Ishikawa (cell line): ENCODE data around the gene NF2.

Experiments used
- CEBPB ChIP-seq: IDR thresholded peaks from 2 replicates; pipeline ENCODE4 v1.6.1; 2012
- CREB1 ChIP-seq: IDR thresholded peaks from 2 replicates; pipeline ENCODE4 v1.6.1; 2012; ENCODE audit warnings: low read depth
- EGR1 ChIP-seq: IDR thresholded peaks from 2 replicates; pipeline ENCODE4 v1.6.1; 2012
- EP300 ChIP-seq: IDR thresholded peaks from 2 replicates; pipeline ENCODE4 v1.6.1; 2012; ENCODE audit warnings: borderline replicate concordance
- FOXM1 ChIP-seq: IDR thresholded peaks from 2 replicates; pipeline ENCODE4 v1.6.1; 2012; ENCODE audit warnings: low read depth, borderline replicate concordance
- NFIC ChIP-seq: IDR thresholded peaks from 2 replicates; pipeline ENCODE4 v1.6.1; 2012
- RAD21 ChIP-seq: IDR thresholded peaks from 2 replicates; pipeline ENCODE4 v1.6.1; 2012; ENCODE audit warnings: low read depth
- TAF1 ChIP-seq: IDR thresholded peaks from 2 replicates; pipeline ENCODE4 v1.6.1; 2012; ENCODE audit warnings: low read depth, mild to moderate bottlenecking
- TCF12 ChIP-seq: IDR thresholded peaks from 2 replicates; pipeline ENCODE4 v1.6.1; 2012; ENCODE audit warnings: low read depth
- TEAD4 ChIP-seq: IDR thresholded peaks from 2 replicates; pipeline ENCODE4 v1.6.1; 2012
- YY1 ChIP-seq: IDR thresholded peaks from 2 replicates; pipeline ENCODE4 v1.6.1; 2012; ENCODE audit warnings: low read depth
- ZBTB7A ChIP-seq: IDR thresholded peaks from 2 replicates; pipeline ENCODE4 v1.6.1; 2012; ENCODE audit warnings: low read depth
- TF ChIP-seq, protein P1 (sequence below): IDR thresholded peaks from 2 replicates; pipeline ENCODE4 v1.6.1; 2012; ENCODE audit warnings: low read depth, mild to moderate bottlenecking
- TF ChIP-seq, protein P2 (sequence below): IDR thresholded peaks from 2 replicates; pipeline ENCODE4 v1.6.1; 2012
- TF ChIP-seq, protein P3 (sequence below): IDR thresholded peaks from 2 replicates; pipeline ENCODE4 v1.6.1; 2012

The NF2 gene

DNA sequence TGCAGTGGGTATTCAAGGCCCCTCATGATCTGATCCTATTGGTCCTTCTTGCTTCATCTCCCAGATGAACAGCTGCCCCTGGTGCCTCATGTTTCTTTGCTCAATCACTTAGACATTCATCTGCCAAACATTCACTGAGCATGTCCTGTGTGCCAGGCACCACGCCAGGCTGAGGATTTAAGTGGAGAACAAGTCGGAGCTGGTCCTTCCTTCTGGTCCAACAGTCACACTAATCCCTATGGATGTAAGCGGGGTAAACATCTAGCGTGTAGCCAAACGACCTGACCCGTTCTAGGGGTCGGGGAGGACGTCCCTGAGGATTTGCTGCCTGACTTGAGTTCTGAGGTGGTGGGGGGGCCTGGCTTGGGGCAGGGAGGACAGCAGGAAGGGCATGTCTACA is 141.5 kb downstream of the NF2 start:
- TF ChIP-seq TCF12: no peak
- TF ChIP-seq FOXM1: no peak
- no peak for TF ChIP-seq EP300
- no peak for TF ChIP-seq TEAD4
- TF ChIP-seq TAF1: no peak
- TF ChIP-seq, protein P1, sequence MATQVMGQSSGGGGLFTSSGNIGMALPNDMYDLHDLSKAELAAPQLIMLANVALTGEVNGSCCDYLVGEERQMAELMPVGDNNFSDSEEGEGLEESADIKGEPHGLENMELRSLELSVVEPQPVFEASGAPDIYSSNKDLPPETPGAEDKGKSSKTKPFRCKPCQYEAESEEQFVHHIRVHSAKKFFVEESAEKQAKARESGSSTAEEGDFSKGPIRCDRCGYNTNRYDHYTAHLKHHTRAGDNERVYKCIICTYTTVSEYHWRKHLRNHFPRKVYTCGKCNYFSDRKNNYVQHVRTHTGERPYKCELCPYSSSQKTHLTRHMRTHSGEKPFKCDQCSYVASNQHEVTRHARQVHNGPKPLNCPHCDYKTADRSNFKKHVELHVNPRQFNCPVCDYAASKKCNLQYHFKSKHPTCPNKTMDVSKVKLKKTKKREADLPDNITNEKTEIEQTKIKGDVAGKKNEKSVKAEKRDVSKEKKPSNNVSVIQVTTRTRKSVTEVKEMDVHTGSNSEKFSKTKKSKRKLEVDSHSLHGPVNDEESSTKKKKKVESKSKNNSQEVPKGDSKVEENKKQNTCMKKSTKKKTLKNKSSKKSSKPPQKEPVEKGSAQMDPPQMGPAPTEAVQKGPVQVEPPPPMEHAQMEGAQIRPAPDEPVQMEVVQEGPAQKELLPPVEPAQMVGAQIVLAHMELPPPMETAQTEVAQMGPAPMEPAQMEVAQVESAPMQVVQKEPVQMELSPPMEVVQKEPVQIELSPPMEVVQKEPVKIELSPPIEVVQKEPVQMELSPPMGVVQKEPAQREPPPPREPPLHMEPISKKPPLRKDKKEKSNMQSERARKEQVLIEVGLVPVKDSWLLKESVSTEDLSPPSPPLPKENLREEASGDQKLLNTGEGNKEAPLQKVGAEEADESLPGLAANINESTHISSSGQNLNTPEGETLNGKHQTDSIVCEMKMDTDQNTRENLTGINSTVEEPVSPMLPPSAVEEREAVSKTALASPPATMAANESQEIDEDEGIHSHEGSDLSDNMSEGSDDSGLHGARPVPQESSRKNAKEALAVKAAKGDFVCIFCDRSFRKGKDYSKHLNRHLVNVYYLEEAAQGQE: no peak
- TF ChIP-seq YY1: no peak
- TF ChIP-seq CEBPB: no peak
- TF ChIP-seq RAD21: no peak
- TF ChIP-seq, protein P2, sequence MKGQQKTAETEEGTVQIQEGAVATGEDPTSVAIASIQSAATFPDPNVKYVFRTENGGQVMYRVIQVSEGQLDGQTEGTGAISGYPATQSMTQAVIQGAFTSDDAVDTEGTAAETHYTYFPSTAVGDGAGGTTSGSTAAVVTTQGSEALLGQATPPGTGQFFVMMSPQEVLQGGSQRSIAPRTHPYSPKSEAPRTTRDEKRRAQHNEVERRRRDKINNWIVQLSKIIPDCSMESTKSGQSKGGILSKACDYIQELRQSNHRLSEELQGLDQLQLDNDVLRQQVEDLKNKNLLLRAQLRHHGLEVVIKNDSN: no peak
- TF ChIP-seq CREB1: no peak
- TF ChIP-seq, protein P3, sequence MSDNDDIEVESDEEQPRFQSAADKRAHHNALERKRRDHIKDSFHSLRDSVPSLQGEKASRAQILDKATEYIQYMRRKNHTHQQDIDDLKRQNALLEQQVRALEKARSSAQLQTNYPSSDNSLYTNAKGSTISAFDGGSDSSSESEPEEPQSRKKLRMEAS: no peak
- TF ChIP-seq EGR1: no peak
- TF ChIP-seq ZBTB7A: no peak
- no peak for TF ChIP-seq NFIC

DNA sequence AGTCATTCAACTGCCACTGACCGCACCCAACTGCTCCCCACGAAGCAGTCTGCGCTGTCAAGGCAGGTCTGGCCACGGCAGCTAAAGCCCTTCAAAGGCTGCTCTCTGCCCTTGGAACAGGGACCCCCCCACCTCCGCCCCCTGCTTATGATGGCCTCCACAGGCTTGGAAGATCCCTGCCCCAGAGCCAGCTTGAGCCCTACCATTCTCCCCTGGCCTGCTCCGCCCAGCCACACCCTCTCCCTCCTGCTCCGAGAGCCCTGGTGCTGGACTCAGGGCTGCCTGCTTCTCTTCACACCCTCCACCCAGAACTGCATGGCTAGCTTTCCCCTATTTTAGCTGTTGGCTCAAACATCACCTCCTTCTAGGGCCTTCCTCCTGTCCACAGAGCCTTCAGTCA is 144.4 kb downstream of the NF2 start:
- TF ChIP-seq EGR1 (no peak), FOXM1 (no peak), YY1 (no peak), CEBPB (no peak), ZBTB7A (no peak), RAD21 (no peak), EP300 (no peak)
- TF ChIP-seq, protein P2: no peak
